HG03280 (cell line): ENCODE measurements around the gene NAB1.
A peak's percentile ranks its signal among the peaks of the same experiment; 100 is the strongest.

ENCODE experiments used
- ATAC-seq: cut with Tn5 transposase; IDR thresholded peaks from one replicate; pipeline ENCODE4 v1.9.1; 2021; ENCODE audit warnings: mild to moderate bottlenecking, moderate library complexity; ENCODE audit not compliant: unreplicated experiment

Gene NAB1

GRCh38 chr2:190636361-190636760 lies 12.5 kb upstream of the NAB1 start:
- ATAC-seq = peak; percentile 47

- peak; percentile 42 for ATAC-seq
These were observed 11.6 kb upstream of the NAB1 start for GRCh38 chr2:190637281-190637734.

- no peak for ATAC-seq
These were observed 10.8 kb upstream of the NAB1 start for GRCh38 chr2:190637903-190638618.

- ATAC-seq = no peak
These were observed 8.8 kb upstream of the NAB1 start for GRCh38 chr2:190640117-190640516.

- no peak for ATAC-seq
These were observed 7.4 kb upstream of the NAB1 start for GRCh38 chr2:190641469-190641868.

GRCh38 chr2:190646780-190647522 lies 1.9 kb upstream of the NAB1 start:
- no peak for ATAC-seq

- peak; percentile 67 for ATAC-seq
These were observed 421 bp upstream of the NAB1 start for GRCh38 chr2:190648289-190649034.

- no peak for ATAC-seq
These were observed 1.0 kb downstream of the NAB1 start for GRCh38 chr2:190649798-190650390.

GRCh38 chr2:190651413-190651812 lies 2.5 kb downstream of the NAB1 start:
- ATAC-seq = no peak

GRCh38 chr2:190653231-190653630 lies 4.3 kb downstream of the NAB1 start:
- no peak for ATAC-seq

- ATAC-seq = no peak
These were observed 5.0 kb downstream of the NAB1 start for GRCh38 chr2:190653931-190654330.

GRCh38 chr2:190655113-190655512 lies 6.2 kb downstream of the NAB1 start:
- ATAC-seq = no peak

GRCh38 chr2:190655570-190655969 lies 6.7 kb downstream of the NAB1 start:
- ATAC-seq = no peak

- ATAC-seq = no peak
These were observed 7.4 kb downstream of the NAB1 start for GRCh38 chr2:190656301-190656700.

- ATAC-seq = no peak
These were observed 8.8 kb downstream of the NAB1 start for GRCh38 chr2:190657474-190658255.

- no peak for ATAC-seq
These were observed 10.7 kb downstream of the NAB1 start for GRCh38 chr2:190659553-190659952.

GRCh38 chr2:190662754-190663153 lies 13.9 kb downstream of the NAB1 start:
- ATAC-seq = no peak

GRCh38 chr2:190663348-190663747 lies 14.5 kb downstream of the NAB1 start:
- no peak for ATAC-seq

GRCh38 chr2:190663839-190664238 lies 15.0 kb downstream of the NAB1 start:
- no peak for ATAC-seq

GRCh38 chr2:190664240-190664639 lies 15.4 kb downstream of the NAB1 start:
- ATAC-seq = no peak
